Measurements from ENCODE around the gene DAGLA.

GRCh38 chr11:61686469-61686868, 6.3 kb downstream of the DAGLA start:
- TF ChIP-seq, protein P1, sequence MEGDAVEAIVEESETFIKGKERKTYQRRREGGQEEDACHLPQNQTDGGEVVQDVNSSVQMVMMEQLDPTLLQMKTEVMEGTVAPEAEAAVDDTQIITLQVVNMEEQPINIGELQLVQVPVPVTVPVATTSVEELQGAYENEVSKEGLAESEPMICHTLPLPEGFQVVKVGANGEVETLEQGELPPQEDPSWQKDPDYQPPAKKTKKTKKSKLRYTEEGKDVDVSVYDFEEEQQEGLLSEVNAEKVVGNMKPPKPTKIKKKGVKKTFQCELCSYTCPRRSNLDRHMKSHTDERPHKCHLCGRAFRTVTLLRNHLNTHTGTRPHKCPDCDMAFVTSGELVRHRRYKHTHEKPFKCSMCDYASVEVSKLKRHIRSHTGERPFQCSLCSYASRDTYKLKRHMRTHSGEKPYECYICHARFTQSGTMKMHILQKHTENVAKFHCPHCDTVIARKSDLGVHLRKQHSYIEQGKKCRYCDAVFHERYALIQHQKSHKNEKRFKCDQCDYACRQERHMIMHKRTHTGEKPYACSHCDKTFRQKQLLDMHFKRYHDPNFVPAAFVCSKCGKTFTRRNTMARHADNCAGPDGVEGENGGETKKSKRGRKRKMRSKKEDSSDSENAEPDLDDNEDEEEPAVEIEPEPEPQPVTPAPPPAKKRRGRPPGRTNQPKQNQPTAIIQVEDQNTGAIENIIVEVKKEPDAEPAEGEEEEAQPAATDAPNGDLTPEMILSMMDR (IDR thresholded peaks at IDR 0.05), result no peak
- TF ChIP-seq POLR2A (IDR thresholded peaks at IDR 0.05), result no peak
